Stimulated activated naive CD8-positive, alpha-beta T cell treated with anti-CD3 and anti-CD28 coated beads, Interleukin-15, Interleukin-2, amounts not matched to agents 100 ng/mL and 50 ng/mL, for 24 hours (primary cell): Measurements from ENCODE around the gene DGKI.

Experiments used
- H3K27ac Mint-ChIP-seq: one replicate; pipeline ENCODE4 v1.8.0; 2021; ENCODE audit warnings: mild to moderate bottlenecking, mixed read lengths
- H3K27me3 Mint-ChIP-seq: one replicate; pipeline ENCODE4 v1.8.0; 2021; ENCODE audit warnings: mixed read lengths
- H3K36me3 Mint-ChIP-seq: one replicate; pipeline ENCODE4 v1.8.0; 2021; ENCODE audit warnings: low read depth, mixed read lengths
- H3K4me1 Mint-ChIP-seq: one replicate; pipeline ENCODE4 v1.8.0; 2021; ENCODE audit warnings: low read depth, mixed read lengths
- H3K4me3 Mint-ChIP-seq: one replicate; pipeline ENCODE4 v1.8.0; 2021; ENCODE audit warnings: mild to moderate bottlenecking, mixed read lengths
- H3K9me3 Mint-ChIP-seq: one replicate; pipeline ENCODE4 v1.8.0; 2021; ENCODE audit warnings: mixed read lengths

DGKI gene

GRCh38 chr7:137572056-137572784 is 274.6 kb downstream of the DGKI start:
- no peaks in the 10 kb centered on the region for H3K27me3 Mint-ChIP-seq
- no peaks in the 10 kb centered on the region for H3K9me3 Mint-ChIP-seq
- H3K4me3 Mint-ChIP-seq = no peak overlapping the region
- no peak overlapping the region for H3K27ac Mint-ChIP-seq
- H3K36me3 Mint-ChIP-seq = no peaks in the 10 kb centered on the region
- H3K4me1 Mint-ChIP-seq = no peaks in the 10 kb centered on the region

GRCh38 chr7:137564677-137565076 is 282.1 kb downstream of the DGKI start:
- Mint-ChIP-seq H3K9me3 (no peaks in the 10 kb centered on the region), H3K27ac (no peak overlapping the region), H3K36me3 (no peaks in the 10 kb centered on the region), H3K4me1 (no peaks in the 10 kb centered on the region), H3K27me3 (no peaks in the 10 kb centered on the region), H3K4me3 (no peak overlapping the region)

GRCh38 chr7:137563981-137564380 is 282.8 kb downstream of the DGKI start:
- Mint-ChIP-seq H3K27ac (no peak overlapping the region), H3K27me3 (no peaks in the 10 kb centered on the region), H3K9me3 (no peaks in the 10 kb centered on the region), H3K36me3 (no peaks in the 10 kb centered on the region), H3K4me3 (no peak overlapping the region), H3K4me1 (no peaks in the 10 kb centered on the region)

GRCh38 chr7:137547485-137547884 is 299.3 kb downstream of the DGKI start:
- no peak overlapping the region for H3K27ac Mint-ChIP-seq

GRCh38 chr7:137546671-137547070 is 300.1 kb downstream of the DGKI start:
- no peak overlapping the region for H3K27ac Mint-ChIP-seq

More at GRCh38 chr7:137547485-137547884, 299.3 kb downstream of the DGKI start:
- H3K9me3 Mint-ChIP-seq = no peaks in the 10 kb centered on the region
- H3K36me3 Mint-ChIP-seq = no peaks in the 10 kb centered on the region
- H3K4me3 Mint-ChIP-seq = no peak overlapping the region
- peaks cover 5% of the 10 kb centered on the region for H3K27me3 Mint-ChIP-seq
- H3K4me1 Mint-ChIP-seq = no peaks in the 10 kb centered on the region

GRCh38 chr7:137546009-137546408 is 300.8 kb downstream of the DGKI start:
- Mint-ChIP-seq H3K27ac (no peak overlapping the region), H3K9me3 (no peaks in the 10 kb centered on the region), H3K4me3 (no peak overlapping the region), H3K36me3 (no peaks in the 10 kb centered on the region), H3K27me3 (peaks cover 5% of the 10 kb centered on the region), H3K4me1 (no peaks in the 10 kb centered on the region)

More at GRCh38 chr7:137546671-137547070, 300.1 kb downstream of the DGKI start:
- no peak overlapping the region for H3K4me3 Mint-ChIP-seq
- H3K27me3 Mint-ChIP-seq = peaks cover 5% of the 10 kb centered on the region
- H3K4me1 Mint-ChIP-seq = no peaks in the 10 kb centered on the region
- H3K9me3 Mint-ChIP-seq = no peaks in the 10 kb centered on the region
- H3K36me3 Mint-ChIP-seq = no peaks in the 10 kb centered on the region

- no peaks in the 10 kb centered on the region for H3K36me3 Mint-ChIP-seq
- H3K4me3 Mint-ChIP-seq = no peak overlapping the region
- no peaks in the 10 kb centered on the region for H3K4me1 Mint-ChIP-seq
- H3K27me3 Mint-ChIP-seq = peaks cover 5% of the 10 kb centered on the region
- no peak overlapping the region for H3K27ac Mint-ChIP-seq
- H3K9me3 Mint-ChIP-seq = no peaks in the 10 kb centered on the region
These were observed 301.6 kb downstream of the DGKI start for GRCh38 chr7:137545059-137545716.

- Mint-ChIP-seq H3K36me3 (no peaks in the 10 kb centered on the region), H3K9me3 (peaks cover 1% of the 10 kb centered on the region), H3K27me3 (peaks cover 11% of the 10 kb centered on the region), H3K27ac (no peak overlapping the region), H3K4me3 (no peak overlapping the region), H3K4me1 (no peaks in the 10 kb centered on the region)
These were observed 302.2 kb downstream of the DGKI start for GRCh38 chr7:137544453-137545058.

GRCh38 chr7:137539111-137539715 is 307.6 kb downstream of the DGKI start:
- H3K4me1 Mint-ChIP-seq = no peaks in the 10 kb centered on the region
- H3K27me3 Mint-ChIP-seq = peaks cover 6% of the 10 kb centered on the region
- no peak overlapping the region for H3K27ac Mint-ChIP-seq

GRCh38 chr7:137538361-137538762 is 308.4 kb downstream of the DGKI start:
- H3K4me1 Mint-ChIP-seq = no peaks in the 10 kb centered on the region
- H3K27ac Mint-ChIP-seq = no peak overlapping the region
- peaks cover 6% of the 10 kb centered on the region for H3K27me3 Mint-ChIP-seq
- H3K4me3 Mint-ChIP-seq = no peak overlapping the region
- H3K36me3 Mint-ChIP-seq = no peaks in the 10 kb centered on the region
- H3K9me3 Mint-ChIP-seq = peaks cover 8% of the 10 kb centered on the region

More at GRCh38 chr7:137539111-137539715, 307.6 kb downstream of the DGKI start:
- H3K9me3 Mint-ChIP-seq = peaks cover 8% of the 10 kb centered on the region
- no peaks in the 10 kb centered on the region for H3K36me3 Mint-ChIP-seq
- no peak overlapping the region for H3K4me3 Mint-ChIP-seq

- Mint-ChIP-seq H3K4me1 (no peaks in the 10 kb centered on the region), H3K27me3 (peaks cover 6% of the 10 kb centered on the region), H3K9me3 (peaks cover 8% of the 10 kb centered on the region), H3K36me3 (no peaks in the 10 kb centered on the region), H3K27ac (no peak overlapping the region), H3K4me3 (no peak overlapping the region)
These were observed 311.2 kb downstream of the DGKI start for GRCh38 chr7:137535579-137535978.

- H3K4me1 Mint-ChIP-seq = no peaks in the 10 kb centered on the region
- H3K9me3 Mint-ChIP-seq = no peaks in the 10 kb centered on the region
- H3K4me3 Mint-ChIP-seq = no peak overlapping the region
- no peak overlapping the region for H3K27ac Mint-ChIP-seq
- no peaks in the 10 kb centered on the region for H3K36me3 Mint-ChIP-seq
- H3K27me3 Mint-ChIP-seq = no peaks in the 10 kb centered on the region
These were observed 315.1 kb downstream of the DGKI start for GRCh38 chr7:137531671-137532070.

GRCh38 chr7:137527634-137528033 is 319.1 kb downstream of the DGKI start:
- H3K27ac Mint-ChIP-seq = no peak overlapping the region
- H3K9me3 Mint-ChIP-seq = no peaks in the 10 kb centered on the region
- no peak overlapping the region for H3K4me3 Mint-ChIP-seq
- H3K27me3 Mint-ChIP-seq = no peaks in the 10 kb centered on the region
- H3K36me3 Mint-ChIP-seq = no peaks in the 10 kb centered on the region
- H3K4me1 Mint-ChIP-seq = no peaks in the 10 kb centered on the region

GRCh38 chr7:137523171-137523570 is 323.6 kb downstream of the DGKI start:
- Mint-ChIP-seq H3K27me3 (no peaks in the 10 kb centered on the region), H3K27ac (no peak overlapping the region), H3K4me1 (no peaks in the 10 kb centered on the region), H3K4me3 (no peak overlapping the region), H3K36me3 (no peaks in the 10 kb centered on the region), H3K9me3 (no peaks in the 10 kb centered on the region)

- Mint-ChIP-seq H3K27ac (no peak overlapping the region), H3K4me1 (no peaks in the 10 kb centered on the region), H3K9me3 (peaks cover 5% of the 10 kb centered on the region), H3K4me3 (no peak overlapping the region), H3K27me3 (no peaks in the 10 kb centered on the region), H3K36me3 (no peaks in the 10 kb centered on the region)
These were observed 325.3 kb downstream of the DGKI start for GRCh38 chr7:137521451-137521850.
